Sigmoid colon (tissue), 7 donors: ENCODE results near the gene MAPK10. TPM values are rescaled to one million over a fixed set of nuclear protein-coding genes. Genes with fewer than 3 reads are reported as not detected.

Experiments used
- DNase-seq: peaks from one replicate; pipeline ENCODE4 v3.0.0-alpha.2; 2019
- H3K27ac ChIP-seq, 4 donors: fragments of 200-600 bp; sonication (generic); one replicate each; pipeline ENCODE4 v1.5.1; 2016 to 2019; ENCODE audit warnings: mild to moderate bottlenecking in 1 of 4
- H3K27me3 ChIP-seq, 3 donors: fragments of 200-600 bp; sonication (generic); one replicate each; pipeline ENCODE4 v1.5.1; 2019; ENCODE audit warnings: mild to moderate bottlenecking in 1 of 3
- H3K36me3 ChIP-seq, 4 donors: fragments of 200-600 bp; sonication (generic); one replicate each; pipeline ENCODE4 v1.5.1; 2016 to 2019
- H3K4me1 ChIP-seq, 4 donors: fragments of 200-600 bp; sonication (generic); one replicate each; pipeline ENCODE4 v1.5.1; 2017 to 2019
- H3K4me3 ChIP-seq, 4 donors: fragments of 200-600 bp; sonication (generic); one replicate each; pipeline ENCODE4 v1.5.1; 2017 to 2019; ENCODE audit warnings: mild to moderate bottlenecking in 2 of 4, moderate library complexity in 1 of 4
- H3K9me3 ChIP-seq, 4 donors: fragments of 200-600 bp in 3 of 4; sonication (generic) in 3 of 4; one replicate each; pipeline versions ENCODE4 v1.5.1 to v1.6.1; 2013 to 2019
- EP300 ChIP-seq, 4 donors: sonication (generic); formaldehyde crosslinking; IDR thresholded peaks; one replicate each; pipeline ENCODE4 v1.6.1; 2017; ENCODE audit warnings: antibody characterized with exemption in 4 of 4
- POLR2A ChIP-seq, 2 donors: fragments of 450-650 bp; IDR thresholded peaks; one replicate each; pipeline ENCODE4 v1.6.1; 2016; ENCODE audit warnings: antibody characterized with exemption in 2 of 2, mild to moderate bottlenecking in 2 of 2, moderate library complexity in 2 of 2
- POLR2AphosphoS5 ChIP-seq, 4 donors: sonication (generic); formaldehyde crosslinking; IDR thresholded peaks; one replicate each; pipeline ENCODE4 v1.6.1; 2017; ENCODE audit warnings: antibody characterized with exemption in 4 of 4
- WGBS, 2 donors: extraction: QIAGEN DNeasy Blood & Tissue Kit; methylation state at CpG; one replicate each; pipeline ENCODE4 v1.1.7; 2013; 5-methylcytosine and 5-hydroxymethylcytosine counted together
- intact Hi-C: fragments of 100-400 bp; cut with DNase I; formaldehyde crosslinking; loops from one replicate; pipeline ENCODE4 v1.15.1; 2023
- polyA plus RNA-seq, 3 donors: library from polyadenylated mRNA; stranded (reverse); fragments of 200-250 nt; gene quantifications; one replicate each; pipeline ENCODE4 v1.2.3, GENCODE V29; 2013
- total RNA-seq, 4 donors: library from RNA; depleted of rRNA; stranded (reverse); fragments of >200 nt; gene quantifications; one replicate each; pipeline ENCODE4 v1.1.0, GENCODE V29; 2016
- TF ChIP-seq, protein P1 (sequence below), 4 experiments: fragments of 450-650 bp in 3 of 4; fragments of 200-600 bp in 1 of 4; IDR thresholded peaks; one replicate each; pipeline ENCODE4 v1.5.1; 2016 to 2019; ENCODE audit warnings: antibody characterized with exemption in 4 of 4, mild to moderate bottlenecking in 3 of 4, moderate library complexity in 2 of 4
- donor health status: healthy with polysubstance abuse.
- donor health status: Bipolar disorder and iron deficiency.
- donor health status: healthy.

MAPK10 gene
- total and polyA plus RNA-seq, 7 donors: 3.0 to 28.5 (median 24.3) TPM

DNA sequence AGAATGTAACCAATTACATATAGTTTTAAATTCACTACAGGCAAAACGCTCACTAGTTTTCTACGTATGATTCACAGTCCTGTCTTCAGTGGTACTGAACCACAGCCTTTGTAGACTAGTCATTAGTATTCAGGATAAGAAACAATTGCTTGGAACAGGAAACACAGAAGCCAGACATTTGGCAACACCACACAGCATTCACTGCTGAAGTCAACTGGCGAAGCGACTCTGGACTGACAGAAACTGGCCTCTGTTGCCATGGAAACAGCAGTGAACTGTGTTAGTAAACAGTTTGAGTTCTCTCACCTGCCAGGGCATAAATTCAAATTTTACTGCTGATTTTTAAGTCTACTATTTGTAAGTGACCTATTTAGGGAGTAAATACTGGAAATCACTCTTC lies 57.6 kb downstream of the MAPK10 start:
- Histone ChIP-seq H3K9me3 (no peaks in the 10 kb centered on the region), H3K4me3 (no peak overlapping the region), H3K27ac (peak overlapping the region in 2 of 4 donors; percentile 36 to 53), H3K27me3 (no peaks in the 10 kb centered on the region), H3K36me3 (no peaks in the 10 kb centered on the region), H3K4me1 (peaks cover 0 to 21% (median 11%) of the 10 kb centered on the region in 4 donors)
- TF ChIP-seq POLR2AphosphoS5 (IDR thresholded peaks at IDR 0.05) (peak in 2 of 4 donors; percentile 30 to 32), EP300 (IDR thresholded peaks at IDR 0.05) (no peak)
- 26 to 50% methylated on average over 4 of the region's 4 CpGs for WGBS, 2 donors
- DNase-seq: peak; percentile 88
- intact Hi-C loops: no loop called here

DNA sequence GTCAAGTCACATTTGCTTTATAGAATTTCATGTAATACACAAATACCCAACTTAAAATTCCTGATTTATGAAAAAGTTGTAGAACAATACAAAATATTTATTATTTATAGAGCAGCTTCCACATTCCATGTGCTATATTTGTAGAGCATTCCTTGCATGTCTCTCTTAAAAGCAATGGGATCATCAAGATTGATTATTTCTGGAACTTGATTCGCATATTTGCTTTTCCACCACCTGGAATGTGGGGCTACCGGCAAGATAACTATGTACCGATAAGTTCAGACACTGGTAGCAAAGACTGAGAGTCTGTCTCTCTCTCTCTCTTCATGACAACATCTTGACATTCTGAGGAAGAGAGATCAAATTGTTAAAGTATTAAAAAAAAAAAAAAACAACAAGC lies 59.3 kb downstream of the MAPK10 start:
- Histone ChIP-seq H3K27me3 (no peaks in the 10 kb centered on the region), H3K27ac (no peak overlapping the region), H3K4me1 (peaks cover 0 to 14% (median 9%) of the 10 kb centered on the region in 4 donors), H3K9me3 (no peaks in the 10 kb centered on the region), H3K4me3 (no peak overlapping the region), H3K36me3 (no peaks in the 10 kb centered on the region)
- intact Hi-C loops: no loop called here
- WGBS, 2 donors: 71 to 73% methylated on average over 3 of the region's 3 CpGs
- no peak for DNase-seq
- TF ChIP-seq POLR2AphosphoS5 (IDR thresholded peaks at IDR 0.05) (no peak), POLR2A (IDR thresholded peaks at IDR 0.05) (no peak), EP300 (IDR thresholded peaks at IDR 0.05) (no peak)
- TF ChIP-seq, protein P1, sequence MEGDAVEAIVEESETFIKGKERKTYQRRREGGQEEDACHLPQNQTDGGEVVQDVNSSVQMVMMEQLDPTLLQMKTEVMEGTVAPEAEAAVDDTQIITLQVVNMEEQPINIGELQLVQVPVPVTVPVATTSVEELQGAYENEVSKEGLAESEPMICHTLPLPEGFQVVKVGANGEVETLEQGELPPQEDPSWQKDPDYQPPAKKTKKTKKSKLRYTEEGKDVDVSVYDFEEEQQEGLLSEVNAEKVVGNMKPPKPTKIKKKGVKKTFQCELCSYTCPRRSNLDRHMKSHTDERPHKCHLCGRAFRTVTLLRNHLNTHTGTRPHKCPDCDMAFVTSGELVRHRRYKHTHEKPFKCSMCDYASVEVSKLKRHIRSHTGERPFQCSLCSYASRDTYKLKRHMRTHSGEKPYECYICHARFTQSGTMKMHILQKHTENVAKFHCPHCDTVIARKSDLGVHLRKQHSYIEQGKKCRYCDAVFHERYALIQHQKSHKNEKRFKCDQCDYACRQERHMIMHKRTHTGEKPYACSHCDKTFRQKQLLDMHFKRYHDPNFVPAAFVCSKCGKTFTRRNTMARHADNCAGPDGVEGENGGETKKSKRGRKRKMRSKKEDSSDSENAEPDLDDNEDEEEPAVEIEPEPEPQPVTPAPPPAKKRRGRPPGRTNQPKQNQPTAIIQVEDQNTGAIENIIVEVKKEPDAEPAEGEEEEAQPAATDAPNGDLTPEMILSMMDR (IDR thresholded peaks at IDR 0.05): no peak

- H3K4me1 ChIP-seq: peaks cover 0 to 5% (median 5%) of the 10 kb centered on the region in 4 donors
- H3K27me3 ChIP-seq: no peaks in the 10 kb centered on the region
- no peaks in the 10 kb centered on the region for H3K9me3 ChIP-seq
- H3K36me3 ChIP-seq: no peaks in the 10 kb centered on the region
- no peak for TF ChIP-seq POLR2A (IDR thresholded peaks at IDR 0.05)
- TF ChIP-seq, protein P1 (IDR thresholded peaks at IDR 0.05): no peak
- intact Hi-C loops: no loop called here
- H3K4me3 ChIP-seq: no peak overlapping the region
- WGBS, 2 donors: 77 to 87% methylated on average over 6 of the region's 6 CpGs
- H3K27ac ChIP-seq: no peak overlapping the region
- no peak for DNase-seq
Measured at GRCh38 chr4:86296865-86297264, 63.0 kb downstream of the MAPK10 start.

GRCh38 chr4:86294883-86295282 lies 65.0 kb downstream of the MAPK10 start:
- TF ChIP-seq, protein P1 (IDR thresholded peaks at IDR 0.05): no peak
- TF ChIP-seq POLR2AphosphoS5 (IDR thresholded peaks at IDR 0.05) (no peak), EP300 (IDR thresholded peaks at IDR 0.05) (no peak), POLR2A (IDR thresholded peaks at IDR 0.05) (no peak)
- H3K4me1 ChIP-seq: no peaks in the 10 kb centered on the region
- no peaks in the 10 kb centered on the region for H3K36me3 ChIP-seq
- H3K4me3 ChIP-seq: no peak overlapping the region
- H3K27ac ChIP-seq: no peak overlapping the region
- no peaks in the 10 kb centered on the region for H3K27me3 ChIP-seq
- DNase-seq: no peak
- H3K9me3 ChIP-seq: no peaks in the 10 kb centered on the region
- intact Hi-C loops: no loop called here
- WGBS, 2 donors: 84 to 85% methylated on average over 11 of the region's 11 CpGs

DNA sequence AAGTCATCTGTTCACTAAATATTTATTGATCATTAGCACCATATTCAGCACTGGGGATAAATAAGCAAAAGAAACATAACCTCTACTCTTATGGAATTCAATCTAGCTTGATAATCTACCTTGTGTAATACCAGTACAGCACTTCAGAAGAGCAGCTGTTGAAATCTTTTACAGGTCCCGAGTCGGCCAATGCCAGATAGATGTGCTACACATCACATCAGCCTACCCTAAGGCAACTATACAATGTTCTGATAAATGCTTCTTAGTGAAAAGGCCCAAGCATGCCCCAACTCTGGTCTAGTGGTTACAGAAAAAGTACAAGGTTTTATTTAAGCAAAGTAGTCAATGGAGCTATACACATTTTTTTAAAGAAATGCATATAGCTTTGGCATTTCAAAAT lies 68.7 kb downstream of the MAPK10 start:
- Histone ChIP-seq H3K27ac (no peak overlapping the region), H3K27me3 (no peaks in the 10 kb centered on the region), H3K4me1 (no peaks in the 10 kb centered on the region), H3K9me3 (no peaks in the 10 kb centered on the region), H3K4me3 (no peak overlapping the region), H3K36me3 (no peaks in the 10 kb centered on the region)
- intact Hi-C loops: no loop called here
- TF ChIP-seq, protein P1 (IDR thresholded peaks at IDR 0.05): no peak
- TF ChIP-seq POLR2A (IDR thresholded peaks at IDR 0.05) (no peak), EP300 (IDR thresholded peaks at IDR 0.05) (no peak), POLR2AphosphoS5 (IDR thresholded peaks at IDR 0.05) (no peak)
- WGBS, 2 donors: 90 to 96% methylated on average over 2 of the region's 2 CpGs
- no peak for DNase-seq
